Progenitor cell of endocrine pancreas (in vitro differentiated cells): ENCODE data around the gene CTDSP1. TPM values are rescaled to one million over a fixed set of nuclear protein-coding genes. Genes with fewer than 3 reads are reported as not detected.

Experiments
- DNase-seq: peaks from one replicate; pipeline ENCODE4 v3.0.0; 2021; ENCODE audit warnings: low spot score; ENCODE audit not compliant: unreplicated experiment
- H3K27ac Mint-ChIP-seq: 2 replicates; pipeline ENCODE4 v1.8.0; 2021; ENCODE audit warnings: mild to moderate bottlenecking, moderate library complexity, mixed read lengths
- H3K27me3 Mint-ChIP-seq: 2 replicates; pipeline ENCODE4 v1.8.0; 2021; ENCODE audit warnings: mixed read lengths
- H3K36me3 Mint-ChIP-seq: 2 replicates; pipeline ENCODE4 v1.8.0; 2022; ENCODE audit warnings: mixed read lengths; ENCODE audit not compliant: insufficient read depth
- H3K4me1 Mint-ChIP-seq: 2 replicates; pipeline ENCODE4 v1.8.0; 2021; ENCODE audit warnings: low read depth, mixed read lengths
- H3K4me3 Mint-ChIP-seq: 2 replicates; pipeline ENCODE4 v1.8.0; 2021; ENCODE audit warnings: low read depth, mild to moderate bottlenecking, moderate library complexity, mixed read lengths
- H3K9me3 Mint-ChIP-seq: 2 replicates; pipeline ENCODE4 v1.8.0; 2021; ENCODE audit warnings: low read depth, mixed read lengths
- CTCF ChIP-seq: fragments of 200-600 bp; sonication (generic); IDR thresholded peaks from one replicate; pipeline ENCODE4 v1.5.0; 2021; ENCODE audit warnings: antibody characterized with exemption, mild to moderate bottlenecking; ENCODE audit not compliant: unreplicated experiment
- long read RNA-seq: library from polyadenylated mRNA; unstranded; transcript quantifications from one replicate; pipeline ENCODE4 v2.0.0, GENCODE V29; 2020
- total RNA-seq: library from RNA; stranded (reverse); gene quantifications from 2 replicates; pipeline ENCODE4 v1.2.1, GENCODE V29; 2021

CTDSP1 gene
- total RNA-seq: 102 and 108 TPM in 2 replicates
- long read RNA-seq, partial matches to known transcripts: 1 of 7 reads
- long read RNA-seq, other reads (novel, unspliced or antisense): 6 of 7 reads

GRCh38 chr2:218399391-218400166 is at the start of gene CTDSP1:
TSS of gene CTDSP1 (plus strand) at chr2:218399868. CDS start at chr2:218400091, 223 bp downstream.
- peaks cover 14% of the 10 kb centered on the region for H3K4me1 Mint-ChIP-seq
- peak; percentile 86 for DNase-seq
- peak within 1 kb of the TSS; percentile 91 for H3K4me3 Mint-ChIP-seq
- peak within 1 kb of the TSS; percentile 96 for H3K27ac Mint-ChIP-seq
- peak; percentile 21 for TF ChIP-seq CTCF
- H3K36me3 Mint-ChIP-seq: peaks cover 3% of the 10 kb centered on the region
- H3K27me3 Mint-ChIP-seq: no peaks in the 10 kb centered on the region
- no peaks in the 10 kb centered on the region for H3K9me3 Mint-ChIP-seq

GRCh38 chr2:218354045-218354444 is 45.6 kb upstream of the CTDSP1 start:
- TF ChIP-seq CTCF: no peak
- peaks cover 9% of the 10 kb centered on the region for H3K36me3 Mint-ChIP-seq
- no peaks in the 10 kb centered on the region for H3K27me3 Mint-ChIP-seq

GRCh38 chr2:218354850-218355443 is 44.7 kb upstream of the CTDSP1 start:
- Mint-ChIP-seq H3K27ac (peak overlapping the region; percentile 41), H3K27me3 (no peaks in the 10 kb centered on the region), H3K36me3 (peaks cover 6% of the 10 kb centered on the region)

More at GRCh38 chr2:218354045-218354444, 45.6 kb upstream of the CTDSP1 start:
- H3K4me1 Mint-ChIP-seq: peaks cover 15% of the 10 kb centered on the region
- no peak overlapping the region for H3K27ac Mint-ChIP-seq
- DNase-seq: no peak
- H3K4me3 Mint-ChIP-seq: no peak overlapping the region
- H3K9me3 Mint-ChIP-seq: peaks cover 16% of the 10 kb centered on the region

GRCh38 chr2:218357236-218358177 is 42.2 kb upstream of the CTDSP1 start:
- no peak for DNase-seq
- H3K9me3 Mint-ChIP-seq: peaks cover 8% of the 10 kb centered on the region
- no peaks in the 10 kb centered on the region for H3K27me3 Mint-ChIP-seq
- no peak for TF ChIP-seq CTCF
- peaks cover 22% of the 10 kb centered on the region for H3K4me1 Mint-ChIP-seq
- peak overlapping the region; percentile 65 for H3K4me3 Mint-ChIP-seq
- peak overlapping the region; percentile 97 for H3K27ac Mint-ChIP-seq
- H3K36me3 Mint-ChIP-seq: peaks cover 3% of the 10 kb centered on the region

More at GRCh38 chr2:218354850-218355443, 44.7 kb upstream of the CTDSP1 start:
- peaks cover 15% of the 10 kb centered on the region for H3K4me1 Mint-ChIP-seq
- H3K9me3 Mint-ChIP-seq: peaks cover 12% of the 10 kb centered on the region
- H3K4me3 Mint-ChIP-seq: no peak overlapping the region
- DNase-seq: no peak
- TF ChIP-seq CTCF: no peak
